Endodermal cell (in vitro differentiated cells): ENCODE data around the gene TRMT1. TPM values are rescaled to one million over a fixed set of nuclear protein-coding genes. Genes with fewer than 3 reads are reported as not detected.

Source experiments
- DNase-seq: peaks from one replicate; pipeline ENCODE4 v3.0.0-alpha.2; 2017
- H3K27ac ChIP-seq: 2 replicates; pipeline ENCODE4 v1.5.1; 2013; ENCODE audit warnings: mild to moderate bottlenecking, low read depth, low read length, moderate library complexity
- H3K27me3 ChIP-seq: 2 replicates; pipeline ENCODE4 v1.6.1; 2013; ENCODE audit warnings: mild to moderate bottlenecking, low read length, moderate library complexity; ENCODE audit not compliant: insufficient read depth, control insufficient read depth, poor library complexity, severe bottlenecking
- H3K36me3 ChIP-seq: 2 replicates; pipeline ENCODE4 v1.7.0; 2013; ENCODE audit warnings: mild to moderate bottlenecking, low read length, moderate library complexity; ENCODE audit not compliant: control insufficient read depth, insufficient read depth
- H3K4me1 ChIP-seq: one replicate; pipeline ENCODE4 v1.7.0; 2013; ENCODE audit warnings: low read length; ENCODE audit not compliant: control insufficient read depth, insufficient read depth
- H3K4me3 ChIP-seq: 2 replicates; pipeline ENCODE4 v1.5.1; 2013; ENCODE audit warnings: mild to moderate bottlenecking, low read length, moderate library complexity
- H3K9ac ChIP-seq: 2 replicates; pipeline ENCODE4 v1.6.1; 2013; ENCODE audit warnings: mild to moderate bottlenecking, low read length, moderate library complexity; ENCODE audit not compliant: poor library complexity, severe bottlenecking; ENCODE audit errors: extremely low read depth
- H3K9me3 ChIP-seq: 2 replicates; pipeline ENCODE4 v1.6.1; 2013; ENCODE audit warnings: mild to moderate bottlenecking, low read length, moderate library complexity; ENCODE audit not compliant: control insufficient read depth
- H3K27ac Mint-ChIP-seq: 2 replicates; pipeline ENCODE4 v1.8.0; 2020; ENCODE audit warnings: mixed read lengths
- H3K27me3 Mint-ChIP-seq: 2 replicates; pipeline ENCODE4 v1.8.0; 2021; ENCODE audit warnings: mild to moderate bottlenecking, mixed read lengths; ENCODE audit not compliant: insufficient read depth
- H3K36me3 Mint-ChIP-seq: 2 replicates; pipeline ENCODE4 v1.8.0; 2020; ENCODE audit warnings: low read depth, mixed read lengths
- H3K4me1 Mint-ChIP-seq: 2 replicates; pipeline ENCODE4 v1.8.0; 2020; ENCODE audit warnings: mixed read lengths
- H3K4me3 Mint-ChIP-seq: 2 replicates; pipeline ENCODE4 v1.8.0; 2020; ENCODE audit warnings: mild to moderate bottlenecking, moderate library complexity, mixed read lengths
- H3K9me3 Mint-ChIP-seq: 2 replicates; pipeline ENCODE4 v1.8.0; 2020; ENCODE audit warnings: mild to moderate bottlenecking, mixed read lengths
- CTCF ChIP-seq: fragments of 200-600 bp; sonication (generic); conservative IDR thresholded peaks from 2 replicates; pipeline ENCODE4 v1.5.0; 2021; ENCODE audit warnings: antibody characterized with exemption, mild to moderate bottlenecking
- WGBS, 2 experiments: methylation state at CpG; one replicate each; pipeline versions ENCODE4 v1.1.5 to v1.1.7; 2013; ENCODE audit warnings: missing lambda C conversion rate in 2 of 2, mixed read lengths in 1 of 2; ENCODE audit not compliant: insufficient coverage in 1 of 2, insufficient read length in 1 of 2; 5-methylcytosine and 5-hydroxymethylcytosine counted together
- total RNA-seq, 2 donors: library from RNA; stranded (reverse); fragmentation: NEBNext Ultra II Directional in 1 of 2; extraction: Animal tissue kit (Norgen Biotek cat#: 25700) in 1 of 2; gene quantifications; 2 replicates in 1 of 2; 3 replicates in 1 of 2; pipeline ENCODE4 v1.2.1, GENCODE V29; 2021

The TRMT1 gene
- total RNA-seq, 2 donors from 2014 or later: 51.3 to 66.2 TPM

- no peak for DNase-seq
- no peak for TF ChIP-seq CTCF
- WGBS, 2 experiments: 98 to 100% methylated on average over 4 to 10 of the region's 10 CpGs
- Mint-ChIP-seq H3K27ac (no peak overlapping the region), H3K9me3 (no peaks in the 10 kb centered on the region), H3K27me3 (no peaks in the 10 kb centered on the region), H3K4me1 (peaks cover 12% of the 10 kb centered on the region), H3K36me3 (peaks cover 32% of the 10 kb centered on the region), H3K4me3 (no peak overlapping the region)
- Histone ChIP-seq H3K4me1 (no peaks in the 10 kb centered on the region), H3K27me3 (no peaks in the 10 kb centered on the region), H3K36me3 (peaks cover 30% of the 10 kb centered on the region), H3K4me3 (no peak overlapping the region), H3K27ac (no peak overlapping the region), H3K9me3 (no peaks in the 10 kb centered on the region), H3K9ac (no peak overlapping the region)
These were observed 4.0 kb downstream of the TRMT1 start for GRCh38 chr19:13112555-13112954.

- no peak for TF ChIP-seq CTCF
- Mint-ChIP-seq H3K4me1 (no peaks in the 10 kb centered on the region), H3K4me3 (no peak overlapping the region), H3K36me3 (peaks cover 32% of the 10 kb centered on the region), H3K27ac (no peak overlapping the region), H3K9me3 (no peaks in the 10 kb centered on the region), H3K27me3 (no peaks in the 10 kb centered on the region)
- H3K9me3 ChIP-seq: no peaks in the 10 kb centered on the region
- H3K9ac ChIP-seq: no peak overlapping the region
- no peak for DNase-seq
- no peak overlapping the region for H3K27ac ChIP-seq
- H3K4me1 ChIP-seq: no peaks in the 10 kb centered on the region
- no peaks in the 10 kb centered on the region for H3K27me3 ChIP-seq
- no peak overlapping the region for H3K4me3 ChIP-seq
- 96 to 100% methylated on average over 5 to 11 of the region's 15 CpGs for WGBS, 2 experiments
- H3K36me3 ChIP-seq: peaks cover 28% of the 10 kb centered on the region
These were observed 6.4 kb downstream of the TRMT1 start for GRCh38 chr19:13110099-13110610.

GRCh38 chr19:13109361-13110098 lies 7.0 kb downstream of the TRMT1 start:
- no peak for TF ChIP-seq CTCF
- Mint-ChIP-seq H3K27ac (no peak overlapping the region), H3K4me1 (no peaks in the 10 kb centered on the region), H3K27me3 (no peaks in the 10 kb centered on the region), H3K9me3 (no peaks in the 10 kb centered on the region), H3K4me3 (no peak overlapping the region), H3K36me3 (peaks cover 29% of the 10 kb centered on the region)
- H3K9ac ChIP-seq: no peak overlapping the region
- H3K4me3 ChIP-seq: no peak overlapping the region
- H3K36me3 ChIP-seq: peaks cover 22% of the 10 kb centered on the region
- no peak for DNase-seq
- no peaks in the 10 kb centered on the region for H3K9me3 ChIP-seq
- H3K27ac ChIP-seq: no peak overlapping the region
- H3K4me1 ChIP-seq: no peaks in the 10 kb centered on the region
- no peaks in the 10 kb centered on the region for H3K27me3 ChIP-seq
- WGBS, 2 experiments: 91 to 98% methylated on average over 15 to 29 of the region's 30 CpGs
